MCF 10A (cell line): Measurements from ENCODE around the gene RERE. TPM values are rescaled to one million over a fixed set of nuclear protein-coding genes. Genes with fewer than 3 reads are reported as not detected.

Experiments used
- BruUV-seq: library from RNA; stranded (reverse); fragments of 400-500 nt; replicated peaks from 2 replicates; lab custom pipeline; 2021; lab: Mats Ljungman, UMichigan
- CTCF ChIA-PET: fragments of 300-600 bp; sonication (Branson Sonifier 250); formaldehyde crosslinking; extraction: SDS; loops from one replicate; lab custom pipeline; 2021; ENCODE audit warnings: antibody characterized with exemption, inconsistent platforms; lab: Yijun Ruan, JAX
- POLR2A ChIA-PET: fragments of 300-600, 350-650 bp; sonication (Branson Sonifier 250); formaldehyde crosslinking; extraction: SDS; loops from one replicate; lab custom pipeline; 2020; ENCODE audit warnings: antibody characterized with exemption, inconsistent platforms; lab: Yijun Ruan, JAX
- DNase-seq: peaks from one replicate; pipeline ENCODE4 v3.0.0-alpha.2; 2018; ENCODE audit not compliant: unreplicated experiment
- H3K27ac Mint-ChIP-seq: one replicate; pipeline ENCODE4 v1.8.0; 2022; ENCODE audit warnings: mild to moderate bottlenecking, low read depth, mixed read lengths; ENCODE audit not compliant: unreplicated experiment
- H3K27me3 Mint-ChIP-seq: one replicate; pipeline ENCODE4 v1.8.0; 2022; ENCODE audit warnings: mixed read lengths; ENCODE audit not compliant: insufficient read depth, unreplicated experiment
- H3K36me3 Mint-ChIP-seq: one replicate; pipeline ENCODE4 v1.8.0; 2022; ENCODE audit warnings: mild to moderate bottlenecking, moderate library complexity, mixed read lengths; ENCODE audit not compliant: insufficient read depth, unreplicated experiment
- H3K4me1 Mint-ChIP-seq: one replicate; pipeline ENCODE4 v1.8.0; 2022; ENCODE audit warnings: mixed read lengths; ENCODE audit not compliant: insufficient read depth, unreplicated experiment
- H3K4me3 Mint-ChIP-seq: one replicate; pipeline ENCODE4 v1.8.0; 2022; ENCODE audit warnings: mild to moderate bottlenecking, moderate library complexity, mixed read lengths; ENCODE audit not compliant: unreplicated experiment
- H3K9me3 Mint-ChIP-seq: one replicate; pipeline ENCODE4 v1.8.0; 2022; ENCODE audit warnings: mixed read lengths; ENCODE audit not compliant: unreplicated experiment
- CTCF ChIP-seq: fragments of 200-600 bp; IDR thresholded peaks from one replicate; pipeline ENCODE4 v1.8.0; 2022; ENCODE audit warnings: antibody characterized with exemption, mild to moderate bottlenecking; ENCODE audit not compliant: unreplicated experiment
- intact Hi-C: fragments of 100-400 bp; cut with micrococcal nuclease; formaldehyde crosslinking; loops from 2 replicates; pipeline ENCODE4 v1.14.1; 2022
- total RNA-seq: library from RNA; stranded (reverse); gene quantifications from 2 replicates; pipeline ENCODE4 v1.2.3, GENCODE V29; 2022

Gene RERE
- total RNA-seq, 1 experiment from 2014 or later, result 48.4 TPM

GRCh38 chr1:8570465-8570864 lies 247.0 kb downstream of the RERE start:
- Mint-ChIP-seq H3K27ac (no peak overlapping the region), H3K27me3 (no peaks in the 10 kb centered on the region), H3K9me3 (no peaks in the 10 kb centered on the region), H3K4me3 (no peak overlapping the region), H3K36me3 (peaks cover 6% of the 10 kb centered on the region), H3K4me1 (peaks cover 11% of the 10 kb centered on the region)
- intact Hi-C loops, result no loop called here
- no peak for TF ChIP-seq CTCF
- POLR2A ChIA-PET, result interaction anchor here (0.9 to 1.6 kb wide), 8 partner anchors 9 to 133 kb away, joined by 3 to 5 read pairs (median 3); no protein-coding TSS in a partner anchor
- CTCF ChIA-PET, result interaction anchor here (0.5 to 3.7 kb wide), 15 partner anchors 9 to 1861 kb away, joined by 3 to 34 read pairs (median 4); no protein-coding TSS in a partner anchor
- no peak for DNase-seq
- no TSS peak for BruUV-seq

GRCh38 chr1:8569242-8569641 lies 248.2 kb downstream of the RERE start:
- H3K9me3 Mint-ChIP-seq, result no peaks in the 10 kb centered on the region
- intact Hi-C loops, result no loop called here
- no peak overlapping the region for H3K27ac Mint-ChIP-seq
- H3K27me3 Mint-ChIP-seq, result no peaks in the 10 kb centered on the region
- TF ChIP-seq CTCF, result no peak
- H3K36me3 Mint-ChIP-seq, result peaks cover 6% of the 10 kb centered on the region
- no TSS peak for BruUV-seq
- H3K4me1 Mint-ChIP-seq, result peaks cover 11% of the 10 kb centered on the region
- no peak for DNase-seq
- CTCF ChIA-PET, result interaction anchor here (0.6 to 3.7 kb wide), 10 partner anchors 8 to 211 kb away, joined by 3 to 34 read pairs (median 4); no protein-coding TSS in a partner anchor
- POLR2A ChIA-PET, result interaction anchor here (0.6 to 1.3 kb wide), 4 partner anchors 11 to 159 kb away, joined by 3 read pairs; no protein-coding TSS in a partner anchor
- H3K4me3 Mint-ChIP-seq, result no peak overlapping the region

- Mint-ChIP-seq H3K4me3 (no peak overlapping the region), H3K27me3 (no peaks in the 10 kb centered on the region), H3K4me1 (peaks cover 11% of the 10 kb centered on the region), H3K27ac (no peak overlapping the region), H3K9me3 (no peaks in the 10 kb centered on the region), H3K36me3 (peaks cover 6% of the 10 kb centered on the region)
- ChIA-PET POLR2A (interaction anchor here (0.6 to 1.3 kb wide), 3 partner anchors 12 to 159 kb away, joined by 3 read pairs; no protein-coding TSS in a partner anchor), CTCF (interaction anchor here (0.6 to 3.7 kb wide), 11 partner anchors 7 to 211 kb away, joined by 3 to 34 read pairs (median 4); no protein-coding TSS in a partner anchor)
- intact Hi-C loops, result no loop called here
- no peak for DNase-seq
- BruUV-seq, result no TSS peak
- TF ChIP-seq CTCF, result no peak
These were observed 248.6 kb downstream of the RERE start for GRCh38 chr1:8568837-8569236.

GRCh38 chr1:8567146-8567545 lies 250.3 kb downstream of the RERE start:
- Mint-ChIP-seq H3K36me3 (peaks cover 6% of the 10 kb centered on the region), H3K4me3 (no peak overlapping the region), H3K27me3 (no peaks in the 10 kb centered on the region), H3K9me3 (no peaks in the 10 kb centered on the region), H3K4me1 (peaks cover 16% of the 10 kb centered on the region), H3K27ac (no peak overlapping the region)
- no peak for TF ChIP-seq CTCF
- BruUV-seq, result no TSS peak
- intact Hi-C loops, result no loop called here
- ChIA-PET POLR2A (interaction anchor here (1.1 kb wide), 1 partner anchor 16 kb away, joined by 3 read pairs; no protein-coding TSS in a partner anchor), CTCF (interaction anchor here (1.1 to 1.4 kb wide), 3 partner anchors 15 to 137 kb away, joined by 3 to 4 read pairs (median 3); no protein-coding TSS in a partner anchor)
- no peak for DNase-seq
